Rectal smooth muscle tissue (tissue), 1 donor: ENCODE measurements around the gene AKIRIN2.

Experiments
- H3K27ac ChIP-seq: one replicate; pipeline ENCODE4 v1.7.0; 2013; ENCODE audit warnings: low read depth, low read length, inconsistent platforms
- H3K27me3 ChIP-seq: one replicate; pipeline ENCODE4 v1.7.0; 2013; ENCODE audit warnings: low read length; ENCODE audit not compliant: control insufficient read depth, insufficient read depth
- H3K36me3 ChIP-seq: one replicate; pipeline ENCODE4 v1.7.0; 2013; ENCODE audit warnings: low read length; ENCODE audit not compliant: control insufficient read depth, insufficient read depth
- H3K4me1 ChIP-seq: one replicate; pipeline ENCODE4 v1.7.0; 2013; ENCODE audit warnings: low read length; ENCODE audit not compliant: control insufficient read depth, insufficient read depth
- H3K4me3 ChIP-seq: one replicate; pipeline ENCODE4 v1.7.0; 2013; ENCODE audit warnings: low read length
- H3K9ac ChIP-seq: one replicate; pipeline ENCODE4 v1.7.0; 2013; ENCODE audit warnings: low read length

Gene AKIRIN2

DNA sequence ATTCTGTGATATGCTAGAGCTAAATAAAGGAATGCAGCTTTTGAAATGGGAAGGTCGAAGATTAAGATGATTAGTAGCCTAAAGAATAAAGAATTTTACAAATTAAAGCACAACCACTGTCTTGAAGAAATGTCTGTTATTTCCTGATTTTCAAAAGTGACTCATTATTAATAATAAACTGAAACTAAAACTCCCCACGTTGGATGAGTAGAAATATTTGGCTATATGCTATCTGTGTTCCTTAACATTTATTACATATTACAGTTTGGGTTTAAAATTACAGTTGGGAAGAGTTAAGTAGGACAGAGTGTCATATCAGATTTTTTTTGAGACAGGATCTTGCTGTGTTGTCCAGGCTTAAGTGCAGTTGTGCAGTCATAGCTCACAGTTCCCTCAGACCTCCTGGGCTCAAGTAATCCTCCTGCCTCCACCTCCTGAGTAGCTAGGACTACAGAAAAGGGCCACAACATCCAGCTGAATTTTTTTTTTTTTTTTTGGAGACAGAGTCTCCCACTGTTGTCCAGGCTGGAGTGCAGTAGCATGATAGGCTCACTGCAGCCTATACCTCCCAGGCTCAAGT lies 47.1 kb downstream of the AKIRIN2 start:
- H3K36me3 ChIP-seq: no peaks in the 10 kb centered on the region
- H3K4me3 ChIP-seq: no peak overlapping the region
- H3K27me3 ChIP-seq: no peaks in the 10 kb centered on the region
- no peak overlapping the region for H3K27ac ChIP-seq
- peaks cover under 1% of the 10 kb centered on the region for H3K4me1 ChIP-seq
- no peak overlapping the region for H3K9ac ChIP-seq

DNA sequence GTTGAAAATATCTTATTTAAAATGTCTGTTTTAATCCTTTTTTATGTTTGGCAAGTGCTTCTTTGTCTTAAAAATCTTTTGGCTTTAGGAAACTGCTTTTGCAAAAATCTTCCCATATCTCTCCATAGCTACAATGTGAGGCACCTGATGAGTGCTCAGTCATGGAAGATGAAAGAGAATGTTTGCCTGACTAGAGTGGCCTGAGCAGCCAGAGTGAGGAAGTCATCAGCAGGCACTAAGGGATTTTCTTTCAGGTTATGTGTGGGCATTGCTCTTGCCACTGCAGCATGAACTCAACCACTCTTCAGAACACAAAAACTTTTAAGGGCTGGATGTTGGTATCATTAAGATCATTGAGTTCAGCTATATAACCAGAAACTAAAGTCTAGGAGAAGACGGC lies 47.9 kb downstream of the AKIRIN2 start:
- Histone ChIP-seq H3K4me3 (no peak overlapping the region), H3K27me3 (no peaks in the 10 kb centered on the region)

DNA sequence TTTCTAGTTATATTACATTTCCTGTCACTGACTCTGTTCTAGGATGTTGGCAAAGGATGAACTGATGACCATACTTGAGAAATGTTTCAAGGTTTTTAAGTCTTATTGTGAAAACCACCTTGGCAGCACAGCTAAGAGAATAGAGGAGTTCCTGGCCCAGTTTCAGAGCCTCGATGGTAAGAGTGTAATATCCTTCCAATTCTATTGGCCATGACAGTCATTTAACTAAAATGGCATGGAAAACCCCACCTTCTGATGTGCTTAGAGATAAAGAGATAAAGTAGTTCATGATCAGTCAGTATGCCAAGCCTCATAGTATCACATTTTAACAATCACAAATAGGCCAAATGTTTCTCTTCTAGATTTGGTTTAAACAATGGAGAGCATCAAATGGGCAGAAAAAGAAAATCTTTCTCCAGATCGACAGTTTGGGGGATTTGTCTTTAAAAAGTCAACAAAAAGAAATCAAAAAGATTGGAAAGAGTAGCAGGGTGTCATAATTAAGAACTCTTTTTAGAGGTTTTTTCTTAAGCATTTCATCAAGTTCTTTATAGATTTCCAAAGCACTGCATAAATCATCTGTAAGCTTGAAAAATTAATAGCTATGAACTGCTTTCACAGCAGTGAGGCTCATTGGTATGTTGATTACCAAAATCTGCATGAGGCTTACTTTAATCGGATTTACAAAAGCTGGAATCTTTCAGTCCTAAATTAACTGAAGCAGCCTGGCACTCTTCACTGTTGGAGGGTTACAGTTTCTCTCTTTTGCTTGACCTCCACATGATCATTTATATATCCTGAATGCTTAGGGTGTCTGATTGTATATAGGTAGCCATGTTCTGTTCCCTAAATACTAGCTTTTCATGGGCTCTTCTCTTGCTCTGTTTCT lies 48.7 kb downstream of the AKIRIN2 start:
- Histone ChIP-seq H3K9ac (no peak overlapping the region), H3K4me1 (no peaks in the 10 kb centered on the region), H3K4me3 (no peak overlapping the region), H3K27me3 (no peaks in the 10 kb centered on the region), H3K36me3 (no peaks in the 10 kb centered on the region), H3K27ac (no peak overlapping the region)

More for the DNA sequence above, 47.9 kb downstream of the AKIRIN2 start:
- Histone ChIP-seq H3K36me3 (no peaks in the 10 kb centered on the region), H3K4me1 (no peaks in the 10 kb centered on the region), H3K27ac (no peak overlapping the region), H3K9ac (no peak overlapping the region)

DNA sequence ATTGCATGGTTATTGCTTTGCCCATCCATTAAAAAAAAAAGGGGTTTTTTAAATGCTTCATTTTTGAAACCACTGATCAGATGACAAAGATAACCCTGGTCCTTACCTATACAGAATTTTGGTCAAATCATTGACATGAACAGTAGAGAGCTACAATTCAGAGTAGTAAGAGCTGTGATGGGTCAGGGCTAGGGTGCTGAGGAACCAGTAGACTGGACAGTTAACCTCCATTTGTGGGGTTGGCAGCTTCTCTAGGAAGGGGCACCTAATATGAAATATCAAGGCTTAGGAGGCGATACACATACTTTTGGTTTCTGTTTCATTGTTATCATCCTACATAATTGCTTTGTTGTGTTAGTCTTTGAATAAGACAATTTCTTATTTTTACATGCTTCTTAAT lies 57.0 kb downstream of the AKIRIN2 start:
- H3K4me3 ChIP-seq: no peak overlapping the region
- H3K27ac ChIP-seq: no peak overlapping the region
- no peaks in the 10 kb centered on the region for H3K27me3 ChIP-seq
- no peaks in the 10 kb centered on the region for H3K4me1 ChIP-seq
- H3K36me3 ChIP-seq: peaks cover 2% of the 10 kb centered on the region
- no peak overlapping the region for H3K9ac ChIP-seq

DNA sequence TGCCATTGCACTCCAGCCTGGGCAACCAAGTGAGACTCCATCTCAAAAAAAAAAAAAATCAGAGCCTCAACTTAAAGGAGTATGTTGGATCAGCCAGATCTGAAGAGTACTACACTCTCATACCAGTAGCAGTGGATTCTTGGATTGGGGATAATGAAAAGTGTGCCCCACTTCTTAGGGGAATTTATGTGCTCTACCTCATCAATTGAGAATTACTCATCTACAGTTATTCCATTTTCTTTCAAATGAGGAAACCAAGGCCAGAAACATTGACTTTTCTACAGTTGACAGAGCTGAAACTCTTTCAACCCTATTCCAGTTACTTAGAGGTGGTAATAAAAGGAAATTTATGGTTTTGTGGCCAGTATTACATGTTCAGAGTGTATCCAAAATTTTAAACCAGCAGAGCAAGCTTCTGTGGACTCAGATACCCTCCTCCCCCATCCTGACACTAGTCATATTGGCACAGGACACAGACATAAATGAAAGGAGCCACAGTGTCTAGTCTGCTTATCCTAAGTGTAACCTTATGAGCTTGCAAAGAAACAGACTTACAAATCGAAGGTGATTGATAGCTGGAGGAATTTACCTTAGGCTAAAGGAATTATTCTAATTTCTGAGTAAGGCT lies 60.9 kb downstream of the AKIRIN2 start:
- Histone ChIP-seq H3K9ac (no peak overlapping the region), H3K4me1 (no peaks in the 10 kb centered on the region)

DNA sequence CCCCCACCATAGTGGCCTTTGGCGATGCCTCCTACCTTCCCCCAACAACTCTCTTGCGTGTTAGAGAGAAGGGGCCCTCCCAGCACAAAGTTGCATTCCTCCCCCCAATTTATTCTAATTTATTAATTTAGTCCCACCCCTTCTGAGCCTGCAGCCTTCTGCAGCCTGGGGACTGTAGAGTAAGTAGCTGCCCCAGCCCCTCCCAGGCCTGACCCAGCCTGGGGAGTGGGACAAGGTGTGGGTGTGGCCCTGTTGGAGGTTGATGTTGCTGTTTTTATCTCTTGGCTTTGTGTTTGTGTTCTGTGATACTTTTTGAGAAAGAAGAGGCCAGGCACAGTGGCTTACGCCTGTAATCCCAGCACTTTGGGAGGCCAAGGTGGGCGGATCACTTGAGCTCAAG lies 62.7 kb downstream of the AKIRIN2 start:
- H3K4me3 ChIP-seq: no peak overlapping the region
- H3K36me3 ChIP-seq: peaks cover 2% of the 10 kb centered on the region
- no peak overlapping the region for H3K27ac ChIP-seq
- H3K9ac ChIP-seq: no peak overlapping the region
- H3K27me3 ChIP-seq: no peaks in the 10 kb centered on the region
- no peaks in the 10 kb centered on the region for H3K4me1 ChIP-seq

More for the DNA sequence above, 60.9 kb downstream of the AKIRIN2 start:
- Histone ChIP-seq H3K27me3 (no peaks in the 10 kb centered on the region), H3K4me3 (no peak overlapping the region), H3K27ac (no peak overlapping the region), H3K36me3 (peaks cover 2% of the 10 kb centered on the region)

DNA sequence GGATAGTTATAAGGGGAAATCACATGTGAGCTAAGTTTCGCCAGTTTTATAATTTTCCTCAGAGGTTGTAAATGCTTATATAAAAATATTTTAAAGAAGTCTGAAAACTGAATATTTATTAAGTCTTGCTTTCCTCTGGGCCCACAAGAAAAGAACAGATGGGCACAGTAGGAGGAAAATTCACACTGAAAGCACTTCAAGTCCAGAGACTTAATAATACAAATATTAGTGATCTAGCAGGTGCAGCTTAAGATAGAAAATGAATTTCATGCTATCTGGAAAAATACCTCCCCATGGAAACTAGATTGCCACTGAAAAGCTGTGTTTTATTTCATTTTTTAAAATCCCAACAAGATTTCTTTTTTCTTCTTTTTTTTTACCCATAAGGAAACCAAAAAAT lies 64.9 kb downstream of the AKIRIN2 start:
- H3K4me3 ChIP-seq: no peak overlapping the region
- H3K36me3 ChIP-seq: peaks cover 4% of the 10 kb centered on the region
- no peaks in the 10 kb centered on the region for H3K4me1 ChIP-seq
- no peak overlapping the region for H3K27ac ChIP-seq
- H3K9ac ChIP-seq: no peak overlapping the region
- no peaks in the 10 kb centered on the region for H3K27me3 ChIP-seq

DNA sequence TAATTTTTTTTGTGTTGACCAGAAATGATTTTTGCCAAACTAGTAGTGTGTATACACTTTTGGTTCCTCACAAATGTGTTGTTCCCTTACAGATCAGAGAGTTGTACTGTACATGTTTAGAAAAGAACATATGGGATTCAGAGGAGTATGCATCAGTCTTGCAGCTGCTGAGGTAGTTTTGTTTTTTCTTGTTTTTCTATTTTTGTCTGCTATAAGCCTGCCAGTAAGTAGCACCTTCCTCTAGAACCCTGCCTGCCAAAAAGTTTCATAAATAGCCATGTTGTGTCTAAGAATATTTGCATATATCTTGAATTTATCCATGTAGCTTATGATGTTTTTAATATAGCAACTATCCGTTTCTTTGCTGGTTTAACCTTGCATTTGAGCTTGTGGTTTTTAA lies 65.7 kb downstream of the AKIRIN2 start:
- peaks cover 4% of the 10 kb centered on the region for H3K36me3 ChIP-seq
- H3K4me1 ChIP-seq: no peaks in the 10 kb centered on the region
- no peaks in the 10 kb centered on the region for H3K27me3 ChIP-seq
- no peak overlapping the region for H3K9ac ChIP-seq
- no peak overlapping the region for H3K27ac ChIP-seq
- H3K4me3 ChIP-seq: no peak overlapping the region

DNA sequence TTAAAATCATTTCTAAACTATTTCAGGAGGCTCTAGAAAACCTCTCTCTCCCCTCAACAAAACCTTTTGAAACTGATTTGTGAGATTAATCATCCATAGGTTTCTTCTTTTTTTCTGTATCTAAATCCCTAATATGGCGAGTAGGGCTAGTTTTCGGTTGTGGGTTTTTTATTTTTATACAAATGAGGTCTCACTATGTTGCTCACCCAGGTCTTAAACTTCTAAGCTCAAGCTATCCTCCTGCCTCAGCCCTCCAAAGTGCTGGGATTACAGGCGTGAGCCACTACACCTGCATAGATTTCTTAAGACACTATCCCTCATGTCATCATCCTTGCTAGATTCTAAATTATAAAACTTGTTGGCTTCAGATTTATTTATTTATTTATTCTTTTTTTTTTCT lies 68.2 kb downstream of the AKIRIN2 start:
- no peaks in the 10 kb centered on the region for H3K27me3 ChIP-seq
- peaks cover 2% of the 10 kb centered on the region for H3K36me3 ChIP-seq
- no peak overlapping the region for H3K9ac ChIP-seq
- no peak overlapping the region for H3K4me3 ChIP-seq
- H3K27ac ChIP-seq: no peak overlapping the region
- no peaks in the 10 kb centered on the region for H3K4me1 ChIP-seq

DNA sequence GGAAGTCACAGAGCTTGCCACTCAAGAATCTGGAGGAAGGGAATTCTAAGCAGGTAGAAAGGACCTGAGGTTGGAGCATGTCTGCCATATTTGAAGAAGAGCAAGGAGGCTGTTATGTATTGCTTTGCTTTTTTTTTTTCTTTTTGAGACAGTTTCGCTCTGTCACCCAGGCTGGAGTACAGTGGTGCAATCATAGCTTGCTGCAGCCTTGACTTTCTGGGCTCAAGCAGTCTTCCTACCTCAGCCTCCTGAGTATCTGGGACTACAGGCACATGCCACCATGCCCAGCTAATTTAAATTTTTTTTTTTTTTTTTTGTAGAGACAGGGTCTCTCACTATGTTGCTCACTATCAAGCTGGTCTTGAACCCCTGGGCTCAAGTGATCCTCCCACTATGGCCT lies 71.3 kb downstream of the AKIRIN2 start:
- no peak overlapping the region for H3K9ac ChIP-seq
- no peaks in the 10 kb centered on the region for H3K4me1 ChIP-seq
- no peak overlapping the region for H3K27ac ChIP-seq
- no peak overlapping the region for H3K4me3 ChIP-seq
- peaks cover 2% of the 10 kb centered on the region for H3K36me3 ChIP-seq
- no peaks in the 10 kb centered on the region for H3K27me3 ChIP-seq

DNA sequence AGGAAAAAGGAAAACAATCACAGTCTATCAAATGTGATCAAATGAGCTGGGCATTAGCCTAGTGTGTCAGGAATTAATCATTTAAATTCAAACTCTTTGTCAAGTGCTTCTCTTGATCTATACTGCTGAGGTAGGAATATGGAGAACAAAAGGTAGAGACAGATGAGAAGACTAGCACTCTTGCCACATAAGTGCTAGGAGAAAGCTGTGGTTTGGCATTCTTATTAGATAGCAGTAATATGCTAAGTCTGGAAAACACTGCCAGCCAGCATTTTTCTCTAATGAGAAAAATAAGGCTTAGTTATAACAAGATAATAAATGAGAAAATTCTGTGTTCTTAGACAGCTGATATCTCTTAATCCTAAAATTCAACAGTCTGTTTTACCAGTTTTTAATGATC lies 73.2 kb downstream of the AKIRIN2 start:
- no peak overlapping the region for H3K4me3 ChIP-seq
- no peaks in the 10 kb centered on the region for H3K4me1 ChIP-seq
- H3K27ac ChIP-seq: no peak overlapping the region
- no peaks in the 10 kb centered on the region for H3K36me3 ChIP-seq
- no peak overlapping the region for H3K9ac ChIP-seq
- no peaks in the 10 kb centered on the region for H3K27me3 ChIP-seq

DNA sequence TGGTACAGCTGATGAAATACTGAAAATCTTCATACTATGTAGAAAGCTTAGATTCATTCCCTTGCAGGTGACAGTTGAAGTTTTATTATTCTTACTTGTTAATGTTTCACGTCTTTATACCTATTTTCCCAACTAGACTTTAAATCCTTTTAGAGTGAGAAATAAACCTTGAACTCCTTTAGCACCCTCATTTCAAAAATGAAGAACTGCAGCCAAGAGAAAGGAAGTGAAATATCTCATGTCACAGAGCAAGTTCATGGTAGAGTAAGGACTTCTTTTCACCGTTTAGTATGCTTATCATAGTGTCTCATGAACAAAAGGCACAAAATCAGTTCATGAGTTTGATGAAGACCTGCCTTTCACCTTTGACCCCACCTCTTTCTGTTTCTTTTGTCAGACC lies 73.6 kb downstream of the AKIRIN2 start:
- H3K27ac ChIP-seq: no peak overlapping the region
- H3K4me1 ChIP-seq: no peaks in the 10 kb centered on the region
- no peak overlapping the region for H3K9ac ChIP-seq
- no peak overlapping the region for H3K4me3 ChIP-seq
- no peaks in the 10 kb centered on the region for H3K36me3 ChIP-seq
- no peaks in the 10 kb centered on the region for H3K27me3 ChIP-seq
